Prostate gland (tissue), 2 donors: ENCODE measurements around the gene NEDD9. TPM values are rescaled to one million over a fixed set of nuclear protein-coding genes. Genes with fewer than 3 reads are reported as not detected.
A peak's percentile ranks its signal among the peaks of the same experiment; 100 is the strongest.

Experiments used
- DNase-seq: peaks from one replicate; pipeline ENCODE4 v3.0.0-alpha.2; 2019; ENCODE audit warnings: low spot score
- H3K27ac ChIP-seq, 2 donors: fragments of 200-600 bp; sonication (generic); 2 replicates each; pipeline ENCODE4 v1.5.1; 2017 to 2019
- H3K27me3 ChIP-seq: fragments of 200-600 bp; sonication (generic); replicated peaks from 2 replicates; pipeline ENCODE4 v1.5.1; 2019; ENCODE audit not compliant: insufficient read depth
- H3K36me3 ChIP-seq, 2 donors: fragments of 200-600 bp; sonication (generic); 1 replicate in 1 of 2; 2 replicates in 1 of 2; pipeline versions ENCODE4 v1.5.1 to v1.8.1; 2017 to 2019
- H3K4me1 ChIP-seq: fragments of 200-600 bp; sonication (generic); replicated peaks from 2 replicates; pipeline ENCODE4 v1.5.1; 2019
- H3K4me3 ChIP-seq, 2 donors: fragments of 200-600 bp; sonication (generic); 2 replicates each; pipeline ENCODE4 v1.5.1; 2017 to 2019
- H3K9me3 ChIP-seq: fragments of 200-600 bp; sonication (generic); 2 replicates; pipeline ENCODE4 v1.5.1; 2017
- CTCF ChIP-seq, 4 experiments: fragments of 200-600 bp in 2 of 4; fragments of 450-650 bp in 2 of 4; sonication (generic) in 2 of 4; IDR thresholded peaks; 1 replicate in 3 of 4; 2 replicates in 1 of 4; pipeline ENCODE4 v1.5.1; 2016 to 2019; ENCODE audit warnings: antibody characterized with exemption in 4 of 4, mild to moderate bottlenecking in 2 of 4, moderate library complexity in 2 of 4
- POLR2A ChIP-seq: fragments of 450-650 bp; IDR thresholded peaks from one replicate; pipeline ENCODE4 v1.6.1; 2016; ENCODE audit warnings: antibody characterized with exemption, mild to moderate bottlenecking
- POLR2AphosphoS5 ChIP-seq: sonication (generic); formaldehyde crosslinking; IDR thresholded peaks from one replicate; pipeline ENCODE4 v1.6.1; 2017; ENCODE audit warnings: antibody characterized with exemption
- WGBS: methylation state at CpG from one replicate; pipeline ENCODE4 v1.1.5; 2018; 5-methylcytosine and 5-hydroxymethylcytosine counted together
- intact Hi-C: fragments of 100-400 bp; cut with DNase I; formaldehyde crosslinking; loops from one replicate; pipeline ENCODE4 v1.14.2; 2022
- total RNA-seq, 2 donors: library from RNA; depleted of rRNA; stranded (reverse); fragments of >200 nt; gene quantifications; one replicate each; pipeline ENCODE4 v1.1.0, GENCODE V29; 2016

Gene NEDD9
- total RNA-seq, 2 donors from 2014 or later, result 51.1 to 72.1 TPM

- H3K27me3 ChIP-seq, result no peaks in the 10 kb centered on the region
- no peaks in the 10 kb centered on the region for H3K36me3 ChIP-seq
- no peaks in the 10 kb centered on the region for H3K9me3 ChIP-seq
- H3K4me1 ChIP-seq, result peaks cover 9% of the 10 kb centered on the region
- H3K27ac ChIP-seq, result no peak overlapping the region
- intact Hi-C loops, result no loop called here
- no peak for DNase-seq
- WGBS, result 88% methylated on average over 4 of the region's 4 CpGs
- TF ChIP-seq POLR2A (no peak), POLR2AphosphoS5 (no peak), CTCF (IDR thresholded peaks at IDR 0.05) (no peak)
- no peak overlapping the region for H3K4me3 ChIP-seq
Observed at GRCh38 chr6:11268978-11269377, 36.5 kb upstream of the NEDD9 start.

GRCh38 chr6:11266926-11267325 is 34.5 kb upstream of the NEDD9 start:
- H3K36me3 ChIP-seq, result no peaks in the 10 kb centered on the region
- WGBS, result 42% methylated on average over 3 of the region's 3 CpGs
- no peak overlapping the region for H3K27ac ChIP-seq
- no peaks in the 10 kb centered on the region for H3K27me3 ChIP-seq
- DNase-seq, result no peak
- no peaks in the 10 kb centered on the region for H3K9me3 ChIP-seq
- no peak overlapping the region for H3K4me3 ChIP-seq
- peaks cover 6% of the 10 kb centered on the region for H3K4me1 ChIP-seq
- no peak for TF ChIP-seq POLR2AphosphoS5
- TF ChIP-seq CTCF (IDR thresholded peaks at IDR 0.05), result no peak
- no peak for TF ChIP-seq POLR2A
- intact Hi-C loops, result no loop called here

GRCh38 chr6:11265932-11266331 is 33.5 kb upstream of the NEDD9 start:
- Histone ChIP-seq H3K9me3 (no peaks in the 10 kb centered on the region), H3K4me1 (peaks cover 6% of the 10 kb centered on the region), H3K27me3 (no peaks in the 10 kb centered on the region), H3K4me3 (no peak overlapping the region), H3K36me3 (no peaks in the 10 kb centered on the region), H3K27ac (no peak overlapping the region)
- WGBS, result 89% methylated on average over 1 of the region's 1 CpG
- no peak for TF ChIP-seq CTCF (IDR thresholded peaks at IDR 0.05)
- no peak for TF ChIP-seq POLR2AphosphoS5
- no peak for TF ChIP-seq POLR2A
- DNase-seq, result no peak
- intact Hi-C loops, result no loop called here

GRCh38 chr6:11264100-11264499 is 31.6 kb upstream of the NEDD9 start:
- Histone ChIP-seq H3K4me3 (no peak overlapping the region), H3K27ac (peak overlapping the region; percentile 2 to 57), H3K27me3 (no peaks in the 10 kb centered on the region), H3K36me3 (no peaks in the 10 kb centered on the region), H3K9me3 (no peaks in the 10 kb centered on the region), H3K4me1 (no peaks in the 10 kb centered on the region)
- no peak for DNase-seq
- intact Hi-C loops, result no loop called here
- 91% methylated on average over 6 of the region's 6 CpGs for WGBS
- TF ChIP-seq POLR2AphosphoS5 (no peak), POLR2A (no peak), CTCF (IDR thresholded peaks at IDR 0.05) (no peak)

- Histone ChIP-seq H3K27me3 (no peaks in the 10 kb centered on the region), H3K36me3 (no peaks in the 10 kb centered on the region), H3K4me1 (no peaks in the 10 kb centered on the region), H3K27ac (peak overlapping the region; percentile 2 to 57), H3K9me3 (no peaks in the 10 kb centered on the region), H3K4me3 (no peak overlapping the region)
- no peak for DNase-seq
- TF ChIP-seq CTCF (IDR thresholded peaks at IDR 0.05) (no peak), POLR2A (no peak), POLR2AphosphoS5 (peak; percentile 65)
- WGBS, result 13% methylated on average over 5 of the region's 5 CpGs
- intact Hi-C loops, result no loop called here
Observed at GRCh38 chr6:11263291-11263775, 30.9 kb upstream of the NEDD9 start.
